Measurements from ENCODE around the gene MLST8. TPM values are rescaled to one million over a fixed set of nuclear protein-coding genes. Genes with fewer than 3 reads are reported as not detected.
A peak's percentile ranks its signal among the peaks of the same experiment; 100 is the strongest.

Gene MLST8
- total RNA-seq, 1 experiment from 2014 or later = 58.7 TPM

DNA sequence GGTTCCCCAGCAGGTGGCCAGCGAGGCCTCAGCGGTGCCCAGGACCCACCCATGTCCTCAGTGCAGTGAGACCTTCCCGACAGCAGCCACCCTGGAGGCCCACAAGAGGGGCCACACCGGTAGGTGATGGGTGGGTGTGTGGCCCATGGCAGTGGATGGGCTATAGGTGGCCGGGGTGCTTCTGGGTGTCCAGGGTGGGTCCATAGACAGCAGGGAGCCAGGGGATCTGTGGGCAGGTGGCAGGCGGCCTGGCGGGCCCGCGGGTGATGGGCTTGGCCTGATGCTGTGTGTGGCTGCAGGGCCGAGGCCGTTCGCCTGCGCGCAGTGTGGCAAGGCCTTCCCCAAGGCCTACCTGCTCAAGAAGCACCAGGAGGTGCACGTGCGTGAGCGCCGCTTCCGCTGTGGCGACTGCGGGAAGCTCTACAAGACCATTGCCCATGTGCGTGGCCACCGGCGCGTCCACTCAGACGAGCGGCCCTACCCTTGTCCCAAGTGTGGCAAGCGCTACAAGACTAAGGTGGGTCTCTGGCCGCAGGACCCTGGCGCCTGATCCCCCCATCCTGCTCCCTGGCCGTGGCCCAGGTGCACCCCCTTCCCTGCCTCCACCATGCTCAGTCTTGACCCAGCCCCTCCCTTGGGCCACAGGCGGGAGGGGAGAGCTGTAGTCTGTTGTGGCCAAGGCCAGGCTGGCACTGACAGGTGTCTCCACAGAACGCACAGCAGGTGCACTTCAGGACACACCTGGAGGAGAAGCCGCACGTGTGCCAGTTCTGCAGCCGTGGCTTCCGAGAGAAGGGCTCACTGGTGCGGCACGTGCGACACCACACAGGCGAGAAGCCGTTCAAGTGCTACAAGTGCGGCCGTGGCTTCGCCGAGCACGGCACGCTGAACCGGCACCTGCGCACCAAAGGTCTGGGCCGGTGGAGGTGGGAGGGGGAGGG lies 28.9 kb downstream of the MLST8 start:
- no peak overlapping the region for H3K9ac ChIP-seq (ENCODE audit: low read length)
- ChIA-PET RAD21 (ENCODE audit: low non-redundant PET in 1 of 2, low total read pairs in 2 of 2, uncharacterized antibody in 2 of 2, unreplicated experiment in 2 of 2) (interaction anchor here in 1 of 2 experiments (0.6 kb wide), 1 partner anchor 8 kb away, joined by 4 read pairs; no protein-coding TSS in a partner anchor), POLR2A (no interaction called here), CTCF (no interaction called here)
- no peak for DNase-seq (ENCODE audit: low read depth, low spot score)
- no peaks in the 10 kb centered on the region for H3K9me3 ChIP-seq (ENCODE audit: control insufficient read depth in 1 of 2, insufficient read depth in 1 of 2, low read depth in 1 of 2, low read length in 2 of 2)
- H3K9me2 ChIP-seq (ENCODE audit: insufficient read depth) = no peaks in the 10 kb centered on the region
- no peak overlapping the region for H3K4me2 ChIP-seq (ENCODE audit: low read length)
- ATAC-seq = 0 out of 2 replicates have a peak, but pooled peaks have one; percentile 5
- BruUV-seq (replicated peaks) = no TSS peak
- peaks cover 8 to 12% of the 10 kb centered on the region in 2 experiments; a peak in 3 of 4 replicates for H3K36me3 ChIP-seq (ENCODE audit: control insufficient read depth in 1 of 2, insufficient read depth in 2 of 2, low read length in 2 of 2)
- intact Hi-C loops (cut with micrococcal nuclease) = no loop called here
- H3K4me3 ChIP-seq (replicated peaks in 1 of 2; ENCODE audit: low read depth in 1 of 2, low read length in 2 of 2) = no peak overlapping the region
- TF ChIP-seq, protein P1, sequence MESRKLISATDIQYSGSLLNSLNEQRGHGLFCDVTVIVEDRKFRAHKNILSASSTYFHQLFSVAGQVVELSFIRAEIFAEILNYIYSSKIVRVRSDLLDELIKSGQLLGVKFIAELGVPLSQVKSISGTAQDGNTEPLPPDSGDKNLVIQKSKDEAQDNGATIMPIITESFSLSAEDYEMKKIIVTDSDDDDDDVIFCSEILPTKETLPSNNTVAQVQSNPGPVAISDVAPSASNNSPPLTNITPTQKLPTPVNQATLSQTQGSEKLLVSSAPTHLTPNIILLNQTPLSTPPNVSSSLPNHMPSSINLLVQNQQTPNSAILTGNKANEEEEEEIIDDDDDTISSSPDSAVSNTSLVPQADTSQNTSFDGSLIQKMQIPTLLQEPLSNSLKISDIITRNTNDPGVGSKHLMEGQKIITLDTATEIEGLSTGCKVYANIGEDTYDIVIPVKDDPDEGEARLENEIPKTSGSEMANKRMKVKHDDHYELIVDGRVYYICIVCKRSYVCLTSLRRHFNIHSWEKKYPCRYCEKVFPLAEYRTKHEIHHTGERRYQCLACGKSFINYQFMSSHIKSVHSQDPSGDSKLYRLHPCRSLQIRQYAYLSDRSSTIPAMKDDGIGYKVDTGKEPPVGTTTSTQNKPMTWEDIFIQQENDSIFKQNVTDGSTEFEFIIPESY (IDR thresholded peaks at IDR 0.05; ENCODE audit: extremely low read depth, insufficient replicate concordance, low read length) = no peak
- 0 out of 6 replicates have a peak, but pooled peaks of 1 of the 3 experiments have one; percentile 5 for TF ChIP-seq CTCF (IDR thresholded peaks at IDR 0.05 in 2 of 3, conservative IDR thresholded peaks at IDR 0.05 in 1 of 3; ENCODE audit: borderline replicate concordance in 1 of 3, insufficient read depth in 1 of 3, low read depth in 2 of 3, low read length in 2 of 3)
- TF ChIP-seq ZFX (IDR thresholded peaks at IDR 0.05) = 0 out of 2 replicates have a peak, but pooled peaks have one; percentile 9
- no peak for TF ChIP-seq ELF1 (IDR thresholded peaks at IDR 0.05; ENCODE audit: borderline replicate concordance, low read depth)
- no peaks in the 10 kb centered on the region for H3K27me3 ChIP-seq (ENCODE audit: insufficient read depth, low read length)
- H3K79me2 ChIP-seq (ENCODE audit: insufficient read depth, low read length) = peaks cover 8% of the 10 kb centered on the region; the same call in 1 of the 2 replicates
- H3K4me1 ChIP-seq (ENCODE audit: control insufficient read depth in 1 of 2, insufficient read depth in 2 of 2, low read length in 2 of 2) = peaks cover 0 to 10% of the 10 kb centered on the region in 2 experiments; a peak in 2 of 4 replicates
- no peaks in the 10 kb centered on the region for H4K20me1 ChIP-seq (ENCODE audit: insufficient read depth)
- no peak overlapping the region for H2AFZ ChIP-seq (ENCODE audit: low read depth, low read length, poor library complexity, severe bottlenecking)
- no peak overlapping the region; the same call in 1 of the 2 replicates for H3K27ac ChIP-seq (ENCODE audit: low read depth, low read length)
